SK-N-SH treated with all-trans-retinoic acid at 6 μM for 48 hours (cell line): ENCODE data around the gene SYNE1.

Experiments used
- ARNTL ChIP-seq: fragments of 450-650 bp; formaldehyde crosslinking; IDR thresholded peaks from 2 replicates; pipeline ENCODE4 v1.5.0; 2020; ENCODE audit warnings: low read depth, mild to moderate bottlenecking, moderate library complexity, borderline replicate concordance
- BACH2 ChIP-seq: fragments of 250-450 bp; sonication (Bioruptor Pico); IDR thresholded peaks from 2 replicates; pipeline ENCODE4 v1.9.0; 2021; ENCODE audit warnings: mild to moderate bottlenecking, borderline replicate concordance
- RARB ChIP-seq: fragments of 250-450 bp; sonication (Bioruptor Pico); IDR thresholded peaks from 2 replicates; pipeline ENCODE4 v1.8.0; 2021; ENCODE audit warnings: mild to moderate bottlenecking, moderate library complexity
- ZFP3 ChIP-seq: fragments of 250-450 bp; sonication (Bioruptor Pico); IDR thresholded peaks from 2 replicates; pipeline ENCODE4 v1.5.0; 2020; ENCODE audit warnings: mild to moderate bottlenecking, moderate library complexity
- TF ChIP-seq, protein P1 (sequence below): fragments of 250-450 bp; sonication (Bioruptor Pico); IDR thresholded peaks from 2 replicates; pipeline ENCODE4 v1.8.0; 2020; ENCODE audit warnings: mild to moderate bottlenecking, moderate library complexity, borderline replicate concordance

- no peak for TF ChIP-seq ZFP3 (CRISPR knock-in tag)
- no peak for TF ChIP-seq ARNTL (CRISPR knock-in tag)
- TF ChIP-seq BACH2 (CRISPR knock-in tag) = no peak
- no peak for TF ChIP-seq RARB
- TF ChIP-seq, protein P1, sequence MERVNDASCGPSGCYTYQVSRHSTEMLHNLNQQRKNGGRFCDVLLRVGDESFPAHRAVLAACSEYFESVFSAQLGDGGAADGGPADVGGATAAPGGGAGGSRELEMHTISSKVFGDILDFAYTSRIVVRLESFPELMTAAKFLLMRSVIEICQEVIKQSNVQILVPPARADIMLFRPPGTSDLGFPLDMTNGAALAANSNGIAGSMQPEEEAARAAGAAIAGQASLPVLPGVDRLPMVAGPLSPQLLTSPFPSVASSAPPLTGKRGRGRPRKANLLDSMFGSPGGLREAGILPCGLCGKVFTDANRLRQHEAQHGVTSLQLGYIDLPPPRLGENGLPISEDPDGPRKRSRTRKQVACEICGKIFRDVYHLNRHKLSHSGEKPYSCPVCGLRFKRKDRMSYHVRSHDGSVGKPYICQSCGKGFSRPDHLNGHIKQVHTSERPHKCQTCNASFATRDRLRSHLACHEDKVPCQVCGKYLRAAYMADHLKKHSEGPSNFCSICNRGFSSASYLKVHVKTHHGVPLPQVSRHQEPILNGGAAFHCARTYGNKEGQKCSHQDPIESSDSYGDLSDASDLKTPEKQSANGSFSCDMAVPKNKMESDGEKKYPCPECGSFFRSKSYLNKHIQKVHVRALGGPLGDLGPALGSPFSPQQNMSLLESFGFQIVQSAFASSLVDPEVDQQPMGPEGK (CRISPR knock-in tag) = no peak
Measured at GRCh38 chr6:152309648-152310047, 327.5 kb downstream of the SYNE1 start.
